HG03196 (cell line): Measurements from ENCODE around the gene ZIC4.

ENCODE experiments used
- ATAC-seq: cut with Tn5 transposase; IDR thresholded peaks from one replicate; pipeline ENCODE4 v1.9.1; 2021; ENCODE audit not compliant: unreplicated experiment

The ZIC4 gene

DNA sequence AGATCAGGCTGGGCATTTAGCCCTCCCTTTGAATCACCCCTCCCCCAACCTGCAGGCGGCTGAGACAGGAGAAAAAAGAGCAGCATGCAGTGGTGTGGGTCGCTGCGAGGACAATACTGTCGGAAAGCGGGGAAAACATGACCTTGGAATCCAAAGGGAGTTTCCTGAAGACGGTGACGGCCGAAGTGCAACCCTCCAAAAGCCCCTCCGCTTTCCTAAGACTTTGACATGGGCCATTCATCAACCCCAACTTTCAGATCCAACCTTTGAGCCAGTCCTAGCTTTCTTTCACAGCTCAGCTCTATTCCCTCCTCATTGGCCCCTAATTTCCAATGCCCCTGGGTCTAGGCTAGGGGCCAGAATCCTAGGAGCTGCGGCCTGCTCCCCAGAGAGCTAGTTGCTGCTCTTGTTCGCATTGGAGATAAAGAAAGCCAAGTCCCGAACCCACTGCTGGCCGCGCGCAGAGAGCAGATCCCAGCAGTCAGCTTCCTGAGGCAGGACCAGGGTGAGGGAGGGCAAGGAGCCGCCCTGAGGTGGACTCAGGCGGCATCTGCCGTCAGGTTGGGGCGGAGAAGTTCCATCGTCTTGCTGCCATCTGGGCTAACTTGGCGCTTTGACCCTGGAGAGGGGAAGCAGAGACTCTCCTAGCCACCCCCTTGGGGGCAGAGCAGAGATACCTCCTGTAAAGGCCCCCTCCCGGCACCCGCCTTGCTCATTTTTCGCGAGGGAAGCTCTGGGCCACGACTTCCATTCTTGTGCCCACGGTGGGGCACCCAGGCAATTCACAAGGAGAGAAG, 914 bp downstream of the ZIC4 start:
- ATAC-seq, result no peak

DNA sequence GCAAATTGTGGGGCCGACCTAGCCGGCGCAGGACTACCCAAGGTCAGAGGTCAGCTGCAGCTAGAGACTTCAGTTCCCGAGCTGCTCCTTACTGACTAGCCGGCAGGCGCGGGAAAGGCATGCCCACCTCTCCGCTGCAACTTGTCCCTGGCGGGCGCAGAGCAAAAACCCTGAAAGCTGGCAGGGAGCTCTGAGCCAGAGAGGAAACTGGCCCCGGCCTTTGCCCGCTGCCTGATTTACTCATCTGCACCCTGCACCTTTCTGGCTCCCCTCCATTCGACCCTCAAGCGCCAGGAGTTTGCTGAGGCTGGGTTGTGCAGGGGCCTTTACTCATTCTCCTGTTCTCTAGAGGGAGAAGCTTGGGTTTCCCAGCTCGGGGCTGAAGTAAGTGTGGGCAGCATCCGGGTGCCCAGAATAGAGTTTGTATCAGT, 1.5 kb downstream of the ZIC4 start:
- no peak for ATAC-seq

DNA sequence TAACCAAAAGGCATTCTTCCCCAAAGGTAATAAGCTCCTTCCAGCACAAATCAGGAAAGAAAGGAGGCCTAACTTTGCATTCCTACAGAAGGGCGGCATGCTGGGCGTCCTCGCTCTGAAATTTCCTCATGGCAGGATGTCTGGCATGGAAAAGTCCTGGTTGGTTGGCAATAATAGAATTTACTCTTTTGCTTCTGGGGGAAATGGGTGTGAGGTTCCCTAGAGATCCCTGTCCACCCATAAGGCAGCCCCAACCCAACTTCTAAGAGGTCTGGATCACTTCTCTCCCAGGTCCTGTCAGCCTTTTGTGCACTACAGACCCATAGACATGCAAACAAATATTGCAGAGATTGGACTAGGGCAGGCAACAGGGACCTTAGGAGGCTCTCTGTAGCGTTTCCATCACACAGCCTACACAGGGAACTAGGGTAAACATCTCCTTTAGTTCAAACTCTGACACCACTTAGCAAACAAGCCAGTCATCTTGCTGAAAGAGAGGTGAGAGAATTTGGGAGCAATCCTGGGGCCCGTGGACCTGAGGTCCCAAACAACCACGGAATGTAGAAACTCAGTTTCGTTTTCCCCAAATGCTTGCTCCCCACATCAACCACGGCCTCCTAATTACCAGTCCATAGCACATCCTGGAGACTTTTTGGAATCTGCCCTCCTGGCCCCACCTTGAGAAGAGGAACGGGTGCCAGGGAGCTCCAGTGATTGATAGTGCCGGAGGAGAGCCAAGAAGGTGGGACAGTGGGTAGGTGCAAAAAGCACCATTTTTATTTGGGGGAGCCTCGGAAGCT, 2.1 kb downstream of the ZIC4 start:
- no peak for ATAC-seq

DNA sequence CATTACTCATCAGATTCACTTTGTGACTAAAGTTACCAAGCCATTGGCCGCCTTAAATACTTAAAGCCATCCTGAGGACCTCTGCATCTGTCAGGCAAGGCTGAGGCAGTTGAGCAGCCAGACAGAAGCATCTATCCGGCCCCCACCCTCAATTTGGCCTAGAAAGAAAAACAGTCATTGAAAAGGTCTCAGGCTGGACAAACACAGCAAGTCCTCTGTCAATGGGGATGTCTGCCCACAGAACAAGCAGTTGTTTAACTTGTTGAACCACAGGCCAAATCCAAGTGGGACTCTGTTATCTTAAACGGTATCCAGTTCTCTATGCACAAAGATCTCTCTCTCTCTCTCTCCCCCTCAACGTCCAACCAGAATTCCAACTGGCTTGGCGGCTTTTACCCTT, 2.8 kb downstream of the ZIC4 start:
- ATAC-seq, result no peak

DNA sequence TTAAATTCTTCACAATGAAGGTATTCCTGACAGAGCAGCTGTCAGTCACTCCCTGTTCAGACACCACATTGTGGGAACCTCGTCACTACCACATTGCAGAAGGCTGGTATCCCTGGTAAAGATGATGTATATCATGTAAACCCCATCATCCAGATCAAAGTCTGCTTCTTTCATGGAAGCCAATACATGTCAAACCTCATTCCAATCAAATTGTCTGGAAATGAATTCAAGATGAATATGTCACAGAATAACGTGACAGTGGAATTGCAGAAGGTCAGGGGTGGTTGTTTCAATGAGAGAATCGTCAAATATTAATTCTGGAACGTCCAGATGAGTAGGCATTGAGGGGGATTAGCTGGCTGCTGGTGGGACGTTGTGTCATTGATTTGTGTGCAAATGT, 4.2 kb downstream of the ZIC4 start:
- no peak for ATAC-seq

DNA sequence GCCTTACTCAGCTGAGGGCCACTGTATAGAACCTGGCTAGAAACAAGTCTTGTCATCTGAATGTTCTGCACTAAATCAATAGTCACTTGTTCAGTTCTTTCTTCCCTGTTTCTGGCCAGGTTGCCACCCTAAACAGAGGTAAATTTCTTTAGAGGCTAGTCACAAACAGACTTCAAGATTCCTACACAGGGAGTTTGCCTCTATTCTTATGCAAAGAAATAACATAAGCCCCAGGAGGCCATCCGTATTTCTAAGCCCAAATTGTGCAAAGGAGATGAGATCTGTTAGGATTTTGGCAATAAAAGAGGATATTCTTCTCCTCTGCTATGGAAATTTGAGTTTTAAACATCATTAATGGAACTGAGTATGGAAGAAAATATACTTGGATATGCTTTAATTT, 4.9 kb downstream of the ZIC4 start:
- no peak for ATAC-seq

DNA sequence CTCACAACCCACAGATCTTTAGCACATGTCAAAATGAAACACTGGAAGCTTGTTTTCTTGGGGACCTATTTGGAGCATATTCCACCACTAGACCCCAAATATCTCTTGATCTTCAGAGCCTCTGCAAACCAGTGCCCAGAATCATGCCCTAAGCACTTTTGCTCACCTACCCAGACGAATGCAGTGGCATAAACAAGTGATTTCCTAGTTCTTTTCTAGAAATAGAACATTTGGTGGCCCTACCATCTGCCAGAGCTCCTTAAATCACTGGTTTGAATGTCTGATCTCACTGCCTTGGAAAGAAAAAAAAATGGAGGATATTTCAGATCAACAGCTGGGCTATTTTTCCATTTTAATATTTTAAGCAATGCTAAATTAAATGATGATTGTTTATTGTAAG, 5.3 kb downstream of the ZIC4 start:
- ATAC-seq, result no peak

DNA sequence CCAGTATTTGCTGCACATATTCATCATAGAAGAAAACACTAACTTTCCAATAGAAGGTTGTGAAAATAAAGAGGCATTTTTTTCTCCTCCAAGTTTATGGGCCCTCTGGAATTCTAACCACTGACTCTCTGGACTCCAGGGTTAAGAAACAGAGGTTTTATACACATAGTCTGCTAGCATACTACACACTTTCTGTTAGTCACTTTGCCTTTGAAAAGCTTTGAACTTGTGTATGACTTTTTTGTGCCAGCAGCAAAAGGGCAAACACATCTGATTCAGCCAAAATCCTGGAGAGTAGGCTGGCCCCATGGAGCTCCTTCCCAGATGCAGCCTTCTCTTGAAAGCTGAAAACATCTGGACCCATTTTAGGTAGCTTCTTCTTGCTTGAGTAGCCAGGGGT, 6.2 kb downstream of the ZIC4 start:
- no peak for ATAC-seq

DNA sequence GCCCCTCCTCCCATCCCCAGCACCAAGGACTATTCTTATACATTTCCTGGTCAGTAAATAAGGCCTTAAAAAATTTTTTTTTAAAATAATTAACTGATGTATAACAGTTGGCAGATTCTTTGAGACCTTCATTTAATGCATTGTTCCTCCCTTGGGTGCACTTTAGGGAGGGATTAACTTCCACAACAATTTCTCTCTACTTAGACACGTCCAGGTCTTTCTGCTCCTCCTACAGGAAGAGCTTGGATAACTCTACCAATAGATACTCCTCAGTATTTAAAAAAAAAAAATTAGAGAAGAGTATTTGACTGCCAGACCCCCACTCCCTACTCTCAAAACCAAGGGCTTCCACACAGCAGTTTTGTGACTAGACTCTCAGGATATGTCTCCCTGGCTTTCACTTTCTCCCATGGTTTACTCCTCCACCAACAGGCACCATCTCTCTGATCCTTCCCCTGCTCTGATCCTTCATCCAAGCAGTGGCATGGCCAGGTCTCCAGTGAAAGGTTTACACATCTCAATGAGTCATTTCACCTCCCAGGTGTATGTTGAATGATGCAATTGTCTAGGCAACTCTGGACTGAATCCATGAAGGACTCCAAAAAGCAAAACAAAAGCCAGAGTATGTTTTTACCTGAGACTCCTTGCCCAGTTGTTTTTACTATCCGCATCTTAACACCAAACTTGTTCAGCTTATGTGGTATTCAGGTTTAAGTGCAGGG, 7.4 kb downstream of the ZIC4 start:
- no peak for ATAC-seq

DNA sequence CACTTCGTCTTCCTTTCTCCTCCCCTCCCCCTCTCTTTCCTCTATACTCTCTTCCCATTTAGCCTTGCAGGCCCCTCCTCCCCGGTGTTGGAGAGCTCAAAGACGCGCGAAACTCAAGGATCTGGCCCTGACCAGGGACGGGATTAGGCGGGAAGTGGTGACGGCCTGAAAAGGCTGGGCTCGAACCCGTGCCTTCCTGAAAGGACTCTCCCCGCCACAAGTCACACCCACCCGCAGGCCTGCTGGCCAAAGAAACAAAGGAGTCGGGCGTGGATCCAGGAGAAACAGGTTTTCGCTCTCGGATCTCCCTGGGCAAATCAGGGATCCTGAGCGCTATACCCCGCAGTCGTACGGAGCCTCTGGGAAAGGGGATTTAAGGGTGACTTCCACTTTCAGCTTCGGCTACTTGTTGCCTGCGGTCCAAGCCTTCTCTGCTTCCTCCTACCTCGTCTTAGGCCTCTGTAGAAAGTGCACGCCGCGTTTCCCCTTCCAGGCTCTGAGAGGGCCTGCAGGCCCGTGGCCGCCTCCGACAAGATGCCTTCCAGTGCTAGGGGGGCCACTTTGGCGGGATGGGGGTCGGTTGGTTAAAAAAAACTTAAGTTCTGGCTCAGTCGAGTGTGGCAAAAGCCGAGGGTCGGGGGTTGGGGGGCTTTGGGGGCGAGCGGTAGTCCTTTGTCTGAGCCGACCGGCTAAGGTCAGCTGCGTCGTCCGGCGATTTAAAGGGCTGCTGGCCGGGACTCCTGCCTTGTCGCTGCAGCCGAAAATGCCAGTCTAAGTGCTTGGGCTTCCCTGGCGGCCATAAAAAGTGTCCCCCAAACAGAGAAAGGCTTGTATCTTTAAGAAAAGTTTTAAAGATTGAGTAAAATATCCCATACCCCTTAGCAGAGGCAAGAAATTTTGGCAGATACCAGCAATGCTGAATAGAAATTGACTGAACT, 8.2 kb downstream of the ZIC4 start:
- ATAC-seq, result no peak

DNA sequence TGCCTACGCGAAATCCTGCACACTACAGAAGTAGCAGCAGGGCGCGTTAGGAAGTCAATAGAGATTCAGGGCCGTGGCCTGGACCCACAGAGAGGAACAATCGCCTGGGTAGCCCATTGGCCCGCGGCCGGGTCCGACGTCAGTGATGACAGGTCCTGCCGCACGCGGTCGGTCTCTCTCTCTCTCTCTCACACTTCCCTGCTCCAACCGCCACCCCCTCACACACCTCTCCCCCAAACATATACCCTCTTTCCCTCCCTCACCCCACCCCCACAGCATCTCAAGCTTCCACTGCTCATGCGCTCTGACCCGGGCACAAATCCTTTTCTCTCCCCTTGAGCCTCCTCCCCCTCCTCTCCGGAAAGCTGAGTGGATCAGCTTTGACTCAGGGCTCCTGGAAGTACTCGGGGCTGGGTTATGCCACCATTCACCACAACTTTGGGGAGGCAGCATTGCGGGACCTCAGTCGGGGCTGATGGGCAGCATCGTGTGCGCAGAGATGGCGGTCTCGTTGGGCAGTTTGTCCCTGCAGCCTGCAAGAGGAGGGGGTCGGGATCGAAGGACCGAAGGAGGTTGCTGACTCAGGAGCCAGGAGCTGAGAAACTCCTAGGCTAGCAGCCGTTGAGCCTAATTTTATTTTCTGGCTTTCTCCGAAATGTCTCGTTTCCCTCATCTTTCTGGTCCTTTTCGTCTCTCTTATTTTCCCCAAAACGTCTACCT, 9.0 kb downstream of the ZIC4 start:
- no peak for ATAC-seq

DNA sequence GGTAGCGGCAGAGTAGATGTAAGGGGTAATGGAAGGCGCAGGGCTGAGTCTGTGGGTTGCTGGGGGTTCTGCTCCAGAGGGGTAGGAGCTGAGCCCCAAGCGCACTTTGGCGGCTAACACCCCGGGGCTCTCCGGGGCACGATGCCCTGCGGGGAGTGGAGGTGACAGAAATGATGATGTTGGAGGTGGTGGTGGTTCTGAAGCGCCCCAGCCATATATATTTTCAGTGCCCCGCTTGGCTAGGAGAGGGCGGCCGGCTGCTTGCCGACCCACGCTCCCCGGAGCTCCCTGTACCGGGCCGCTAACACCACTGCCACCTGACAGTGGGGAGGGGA, 9.7 kb downstream of the ZIC4 start:
- no peak for ATAC-seq

DNA sequence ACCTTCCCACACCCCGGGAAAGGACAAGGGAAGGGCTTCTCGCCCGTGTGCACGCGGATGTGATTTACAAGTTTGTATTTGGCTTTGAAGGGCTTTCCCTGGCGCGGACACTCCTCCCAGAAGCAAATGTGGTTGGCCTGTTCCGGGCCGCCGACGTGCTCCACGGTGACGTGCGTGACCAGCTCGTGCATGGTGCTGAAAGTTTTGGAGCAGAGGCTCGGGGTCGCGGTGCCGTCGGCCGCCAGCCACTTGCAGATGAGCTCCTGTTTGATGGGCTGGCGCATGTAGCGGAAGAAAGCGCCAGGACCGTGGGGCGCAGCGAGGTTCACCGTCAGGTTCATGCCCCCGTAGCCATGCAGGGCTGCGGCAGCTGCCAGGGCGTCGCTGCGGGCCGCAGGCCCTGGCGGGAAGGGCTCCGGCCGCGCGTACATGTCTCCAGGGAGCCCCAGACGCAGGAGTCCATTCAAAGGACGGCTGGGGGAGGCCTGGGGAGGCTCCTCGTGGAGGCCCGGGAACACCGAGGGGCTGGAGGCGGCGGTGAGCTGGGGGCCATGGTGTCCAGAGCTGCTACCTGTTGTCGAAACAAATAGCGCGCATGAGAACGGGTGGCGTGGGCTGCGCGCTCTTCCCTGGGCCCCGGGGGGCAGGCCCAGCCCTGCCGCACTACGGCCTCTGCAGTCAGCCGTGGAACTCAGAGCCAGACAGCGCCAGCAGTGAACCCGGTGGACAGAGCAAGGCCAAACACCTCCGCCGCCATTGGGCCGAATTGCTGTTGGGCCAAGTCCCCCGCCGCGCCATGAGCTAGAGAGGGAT, 10.2 kb downstream of the ZIC4 start:
- no peak for ATAC-seq

DNA sequence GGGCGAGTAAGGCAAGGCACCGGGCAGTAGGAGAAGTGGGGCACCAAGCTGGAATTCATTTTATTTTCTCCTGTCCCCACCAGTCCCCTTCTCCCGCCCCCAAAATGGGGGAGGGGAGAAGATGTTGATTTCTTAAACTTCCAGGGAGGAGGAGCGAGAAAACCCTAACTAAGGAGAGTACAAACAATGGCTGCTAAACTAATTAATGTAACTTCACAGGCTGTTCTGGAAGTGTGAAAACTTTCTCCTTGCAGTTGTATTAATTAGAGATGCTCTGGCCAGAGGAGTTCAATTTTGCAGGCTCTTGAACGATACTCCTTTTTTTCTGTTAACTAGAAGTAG, 11.5 kb downstream of the ZIC4 start:
- no peak for ATAC-seq

DNA sequence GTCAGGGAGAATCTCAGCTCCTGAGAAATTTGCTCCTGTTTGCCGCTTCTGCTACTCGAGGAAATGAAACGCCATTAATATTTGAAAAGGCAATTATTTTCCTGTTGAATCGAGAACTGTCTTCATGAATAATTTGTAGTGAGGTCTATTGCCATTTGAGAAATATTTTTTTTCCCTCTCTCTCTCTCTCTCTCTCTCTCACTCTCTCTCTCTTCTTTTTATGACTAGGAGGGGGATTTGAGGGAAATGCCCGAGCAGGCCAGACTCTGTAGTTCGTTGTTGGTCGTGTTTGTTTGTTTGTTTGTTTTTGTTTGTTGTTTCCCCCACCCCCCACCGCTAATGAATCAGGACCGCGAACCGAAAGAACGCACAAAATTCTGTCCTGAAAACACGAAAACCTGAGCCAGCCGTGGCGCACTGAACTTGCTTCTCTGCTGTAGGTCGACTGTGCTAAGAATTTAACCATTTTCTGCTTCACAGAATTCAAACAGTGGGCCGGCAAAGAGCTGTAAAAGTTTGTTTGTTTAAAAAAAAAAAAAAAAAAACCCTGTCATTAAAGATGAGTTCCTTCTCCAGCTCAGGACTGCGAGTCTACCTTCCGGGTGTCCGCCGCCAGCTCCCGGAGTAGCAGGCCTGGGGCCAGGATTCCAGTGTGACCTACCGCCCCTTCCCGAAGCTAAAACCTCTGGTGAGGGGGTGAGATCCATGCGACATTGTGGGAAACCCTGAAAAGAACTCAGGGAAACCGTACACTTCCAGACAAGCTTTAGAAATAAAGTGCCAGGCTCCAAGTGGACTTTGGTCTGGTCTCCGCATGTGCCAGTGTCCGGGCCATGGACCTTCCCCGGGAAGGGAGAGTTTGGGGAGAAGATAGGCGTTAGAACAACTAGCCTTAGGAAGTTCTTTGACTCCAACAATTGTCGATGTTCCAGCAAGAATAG, 12.1 kb downstream of the ZIC4 start:
- no peak for ATAC-seq

DNA sequence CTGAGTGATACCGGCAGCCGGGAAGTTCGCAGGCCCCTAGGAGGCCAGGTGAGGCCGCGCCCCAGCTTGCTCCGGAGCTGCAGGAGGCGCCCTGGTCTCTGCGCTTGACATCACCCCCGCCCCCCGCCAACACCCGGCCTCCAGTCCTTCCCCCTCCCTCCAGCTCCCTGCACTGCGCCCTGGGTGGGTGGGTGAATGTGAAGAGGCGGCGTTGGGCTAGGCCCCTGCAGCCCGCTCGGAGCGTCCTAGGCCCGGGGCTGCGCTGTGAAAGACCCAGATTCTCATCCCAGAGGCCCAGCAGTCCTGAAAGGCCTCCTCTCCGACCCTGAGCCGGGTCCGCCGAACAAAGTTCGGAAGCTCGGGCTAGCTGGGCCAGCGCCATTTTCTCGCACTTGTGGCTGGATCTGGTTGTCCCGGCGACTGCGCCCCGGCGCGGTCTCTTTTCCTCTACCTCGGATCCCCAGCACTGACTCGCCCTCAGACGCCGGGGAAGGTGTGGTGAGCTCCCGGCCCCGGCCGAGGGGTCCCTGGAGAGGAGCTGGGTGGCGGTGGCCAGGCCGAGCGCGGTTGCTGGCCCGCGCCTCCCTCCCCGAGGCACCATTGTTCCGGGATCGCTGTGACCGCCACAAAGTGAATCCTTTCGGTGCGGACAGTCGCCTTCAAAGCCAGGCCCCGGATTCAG, 12.9 kb downstream of the ZIC4 start:
- ATAC-seq, result no peak

DNA sequence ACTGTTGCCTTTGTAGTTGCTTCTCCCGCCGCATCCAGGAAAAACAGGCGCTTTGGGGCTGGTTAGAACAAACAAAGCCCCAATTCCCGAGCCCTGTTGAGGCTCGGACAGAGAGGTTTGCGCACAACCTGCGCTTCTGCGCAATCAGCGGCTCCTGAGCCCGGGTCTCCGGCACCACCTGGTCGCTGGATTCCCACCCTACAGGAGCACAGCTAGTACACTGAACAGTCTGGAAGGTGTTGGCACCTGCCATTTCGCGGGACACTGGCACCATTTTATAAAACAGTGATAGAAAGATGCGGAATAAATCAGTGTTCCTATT, 13.8 kb downstream of the ZIC4 start:
- ATAC-seq, result no peak
